Panc1 (cell line): ENCODE results near the gene ZNF326. TPM values are rescaled to one million over a fixed set of nuclear protein-coding genes. Genes with fewer than 3 reads are reported as not detected.
A peak's percentile ranks its signal among the peaks of the same experiment; 100 is the strongest.

ENCODE experiments used
- ATAC-seq: fragments of 200-7000 bp; cut with Tn5 transposase; 2 replicates; pipeline ENCODE4 v1.9.1; 2020; ENCODE audit warnings: mild to moderate bottlenecking, moderate library complexity
- BruUV-seq: library from RNA; stranded (reverse); fragments of 400-500 nt; replicated peaks from 2 replicates; lab custom pipeline; 2021; lab: Mats Ljungman, UMichigan
- CTCF ChIA-PET: fragments of 300-600 bp; sonication (Branson Sonifier 250); formaldehyde crosslinking; loops from one replicate; lab custom pipeline; 2022; ENCODE audit warnings: antibody characterized with exemption; lab: Charles Lee
- POLR2A ChIA-PET: fragments of 300-600 bp; sonication (Branson Sonifier 250); formaldehyde crosslinking; loops from one replicate; lab custom pipeline; 2022; ENCODE audit warnings: antibody characterized with exemption; lab: Charles Lee
- DNase-seq: peaks from one replicate; pipeline ENCODE4 v3.0.0-alpha.2; 2010; ENCODE audit warnings: low read depth, low spot score
- H3K27ac ChIP-seq: 2 replicates; pipeline ENCODE4 v1.5.1; 2011; ENCODE audit warnings: mild to moderate bottlenecking, low read length, inconsistent platforms
- H3K27me3 ChIP-seq: fragments of 200-500 bp; sonication (Bioruptor generic); 2 replicates; pipeline ENCODE4 v1.6.0; 2014; ENCODE audit warnings: low read length, inconsistent platforms; ENCODE audit not compliant: control insufficient read depth, insufficient read depth
- H3K36me3 ChIP-seq: fragments of 200-500 bp; sonication (Bioruptor generic); 2 replicates; pipeline ENCODE4 v1.5.1; 2014; ENCODE audit warnings: inconsistent platforms, mild to moderate bottlenecking, low read length, moderate library complexity; ENCODE audit not compliant: control insufficient read depth, insufficient read depth
- H3K4me1 ChIP-seq: 2 replicates; pipeline ENCODE4 v1.5.1; 2011; ENCODE audit warnings: inconsistent platforms, mild to moderate bottlenecking, low read length, moderate library complexity; ENCODE audit not compliant: control insufficient read depth, insufficient read depth
- H3K4me3 ChIP-seq, 2 experiments: 2 replicates each; pipeline ENCODE4 v1.5.1; 2011 to 2012; ENCODE audit warnings: low read depth in 2 of 2, low read length in 2 of 2, mild to moderate bottlenecking in 2 of 2, inconsistent platforms in 1 of 2, moderate library complexity in 1 of 2
- H3K9me3 ChIP-seq: fragments of 200-500 bp; sonication (Bioruptor generic); 2 replicates; pipeline ENCODE4 v1.5.1; 2014; ENCODE audit warnings: low read depth, mild to moderate bottlenecking, inconsistent platforms, low read length, moderate library complexity; ENCODE audit not compliant: control insufficient read depth, insufficient read depth
- POLR2AphosphoS5 ChIP-seq: IDR thresholded peaks from 2 replicates; pipeline ENCODE4 v1.6.1; 2012; ENCODE audit warnings: mild to moderate bottlenecking, low read depth, low read length, moderate library complexity
- REST ChIP-seq, 2 experiments: IDR thresholded peaks; 2 replicates each; pipeline ENCODE4 v1.6.1; 2011 to 2012; ENCODE audit warnings: low read depth in 2 of 2, control low read depth in 1 of 2, low read length in 1 of 2, mild to moderate bottlenecking in 1 of 2, moderate library complexity in 1 of 2; ENCODE audit not compliant: insufficient read depth in 1 of 2
- SIN3A ChIP-seq: IDR thresholded peaks from 2 replicates; pipeline ENCODE4 v1.6.1; 2012; ENCODE audit warnings: low read depth, mild to moderate bottlenecking, low read length, moderate library complexity, borderline replicate concordance; ENCODE audit not compliant: insufficient read depth
- TCF7L2 ChIP-seq: IDR thresholded peaks from 2 replicates; pipeline ENCODE4 v1.6.1; 2011; ENCODE audit warnings: mild to moderate bottlenecking, low read depth, low read length, inconsistent platforms
- in situ Hi-C: cut with HindIII; loops from 2 replicates; pipeline ENCODE4 v1.10.0; 2016; ENCODE audit warnings: low sequenced_read_pairs, low pct_unique_long_range_greater_than_20kb
- intact Hi-C: fragments of 100-400 bp; cut with micrococcal nuclease; formaldehyde crosslinking; loops from one replicate; pipeline ENCODE4 v1.10.0; 2022; ENCODE audit not compliant: unreplicated experiment
- total RNA-seq: library from RNA; stranded (reverse); gene quantifications from one replicate; pipeline ENCODE4 v1.2.1, GENCODE V29; 2021; ENCODE audit not compliant: unreplicated experiment
- TF ChIP-seq, protein P1 (sequence below): fragments of 450-650 bp; IDR thresholded peaks from 2 replicates; pipeline ENCODE4 v1.5.1; 2017; ENCODE audit warnings: mild to moderate bottlenecking

ZNF326 gene
- total RNA-seq, 1 experiment from 2014 or later: 19.7 TPM

GRCh38 chr1:89990976-89991831 lies 3.7 kb upstream of the ZNF326 start:
- H3K27me3 ChIP-seq: no peaks in the 10 kb centered on the region
- DNase-seq (no peak), ATAC-seq (no peak)
- no peaks in the 10 kb centered on the region for H3K9me3 ChIP-seq
- BruUV-seq: no TSS peak
- in situ Hi-C loops (no loop called here), intact Hi-C loops (no loop called here)
- no peak overlapping the region for H3K27ac ChIP-seq
- peaks cover 4% of the 10 kb centered on the region for H3K4me1 ChIP-seq
- ChIA-PET CTCF (no interaction called here), POLR2A (interaction anchor here (0.9 kb wide), 1 partner anchor 16 kb away, joined by 3 read pairs; no protein-coding TSS in a partner anchor)
- no peaks in the 10 kb centered on the region; the same call in 1 of the 2 replicates for H3K36me3 ChIP-seq
- TF ChIP-seq, protein P1, sequence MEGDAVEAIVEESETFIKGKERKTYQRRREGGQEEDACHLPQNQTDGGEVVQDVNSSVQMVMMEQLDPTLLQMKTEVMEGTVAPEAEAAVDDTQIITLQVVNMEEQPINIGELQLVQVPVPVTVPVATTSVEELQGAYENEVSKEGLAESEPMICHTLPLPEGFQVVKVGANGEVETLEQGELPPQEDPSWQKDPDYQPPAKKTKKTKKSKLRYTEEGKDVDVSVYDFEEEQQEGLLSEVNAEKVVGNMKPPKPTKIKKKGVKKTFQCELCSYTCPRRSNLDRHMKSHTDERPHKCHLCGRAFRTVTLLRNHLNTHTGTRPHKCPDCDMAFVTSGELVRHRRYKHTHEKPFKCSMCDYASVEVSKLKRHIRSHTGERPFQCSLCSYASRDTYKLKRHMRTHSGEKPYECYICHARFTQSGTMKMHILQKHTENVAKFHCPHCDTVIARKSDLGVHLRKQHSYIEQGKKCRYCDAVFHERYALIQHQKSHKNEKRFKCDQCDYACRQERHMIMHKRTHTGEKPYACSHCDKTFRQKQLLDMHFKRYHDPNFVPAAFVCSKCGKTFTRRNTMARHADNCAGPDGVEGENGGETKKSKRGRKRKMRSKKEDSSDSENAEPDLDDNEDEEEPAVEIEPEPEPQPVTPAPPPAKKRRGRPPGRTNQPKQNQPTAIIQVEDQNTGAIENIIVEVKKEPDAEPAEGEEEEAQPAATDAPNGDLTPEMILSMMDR: no peak
- TF ChIP-seq TCF7L2: no peak
- TF ChIP-seq SIN3A: no peak
- TF ChIP-seq POLR2AphosphoS5: no peak
- no peak for TF ChIP-seq REST (IDR thresholded peaks at IDR 0.05; ENCODE audit: insufficient read depth in 1 of 2, low read depth in 2 of 2, low read length in 1 of 2)
- no peak overlapping the region for H3K4me3 ChIP-seq

DNA sequence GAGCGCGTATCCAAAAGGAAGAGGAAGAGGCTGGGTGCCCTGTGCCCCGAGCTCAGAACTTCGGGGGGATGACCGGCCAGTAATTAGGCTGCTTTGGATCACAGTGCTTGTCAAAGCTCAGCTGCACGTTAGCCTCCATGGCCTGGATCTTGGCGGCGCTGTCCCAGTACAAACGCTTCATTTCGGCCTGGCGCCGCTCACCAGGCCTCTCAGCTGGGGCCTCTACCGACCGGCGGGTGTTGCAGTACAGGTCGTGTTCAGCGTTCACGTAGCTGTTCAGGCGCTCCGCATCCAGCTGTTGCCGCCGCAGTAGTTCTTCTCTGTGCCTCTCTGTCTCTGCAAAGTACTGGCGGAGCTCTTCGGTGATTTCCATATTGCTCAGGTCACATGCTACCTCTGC lies 1.4 kb upstream of the ZNF326 start:
- Histone ChIP-seq H3K27me3 (no peaks in the 10 kb centered on the region), H3K4me1 (peaks cover 10% of the 10 kb centered on the region), H3K9me3 (no peaks in the 10 kb centered on the region), H3K36me3 (peaks cover 2% of the 10 kb centered on the region), H3K4me3 (no peak overlapping the region), H3K27ac (0 out of 2 replicates have a peak overlapping the region, but pooled peaks have one; percentile 91)
- CTCF ChIA-PET: interaction anchor here (0.8 kb wide), 1 partner anchor 189 kb away, joined by 3 read pairs; no protein-coding TSS in a partner anchor
- BruUV-seq: no TSS peak
- DNase-seq (no peak), ATAC-seq (no peak)
- TF ChIP-seq POLR2AphosphoS5 (no peak), REST (IDR thresholded peaks at IDR 0.05; ENCODE audit: insufficient read depth in 1 of 2, low read depth in 2 of 2, low read length in 1 of 2) (no peak), TCF7L2 (no peak), SIN3A (no peak)
- TF ChIP-seq, protein P1: no peak
- intact Hi-C loops: no loop called here
- in situ Hi-C loops: no loop called here
- POLR2A ChIA-PET: no interaction called here
